Stimulated activated CD4-positive, alpha-beta T cell treated with anti-CD3 and anti-CD28 coated beads, Interleukin-15, amount 100 ng/mL, for 48 hours (primary cell): Measurements from ENCODE around the gene CNTNAP3.
"Not testable (repeated sequence)": the region's sequence is repeated elsewhere in the genome, so short reads cannot be mapped to it uniquely, and the experiment has no call there.

ENCODE experiments used
- DNase-seq, 2 donors: peaks; one replicate each; pipeline ENCODE4 v3.0.0-alpha.2; 2020; ENCODE audit warnings: low read depth in 2 of 2

Gene CNTNAP3

DNA sequence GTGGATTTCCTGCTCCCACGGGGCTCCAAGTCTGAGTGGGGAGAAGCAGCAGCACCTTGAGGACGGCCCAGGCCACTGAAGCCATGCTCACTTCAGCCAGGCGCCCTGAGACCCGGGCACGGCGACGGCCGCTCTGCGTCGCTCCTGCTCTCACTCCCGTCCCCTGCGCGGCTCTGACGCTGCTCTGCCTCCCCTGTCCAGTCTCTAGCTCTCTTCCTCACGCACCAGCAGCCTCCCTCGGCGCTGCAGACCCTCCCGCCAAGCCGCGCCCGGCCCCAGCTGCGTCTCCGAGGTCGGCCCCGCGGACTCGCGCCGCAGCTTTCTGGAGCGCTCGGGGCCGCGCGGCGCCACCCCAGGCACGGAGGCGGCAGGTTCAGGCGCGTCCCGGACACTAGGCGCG, at the start of gene CNTNAP3:
Gene CNTNAP3 (minus strand): TSS at position 188 of the 400 bp plus-strand sequence. CDS start 103 bp downstream, at position 85.
- not testable (repeated sequence) for DNase-seq

DNA sequence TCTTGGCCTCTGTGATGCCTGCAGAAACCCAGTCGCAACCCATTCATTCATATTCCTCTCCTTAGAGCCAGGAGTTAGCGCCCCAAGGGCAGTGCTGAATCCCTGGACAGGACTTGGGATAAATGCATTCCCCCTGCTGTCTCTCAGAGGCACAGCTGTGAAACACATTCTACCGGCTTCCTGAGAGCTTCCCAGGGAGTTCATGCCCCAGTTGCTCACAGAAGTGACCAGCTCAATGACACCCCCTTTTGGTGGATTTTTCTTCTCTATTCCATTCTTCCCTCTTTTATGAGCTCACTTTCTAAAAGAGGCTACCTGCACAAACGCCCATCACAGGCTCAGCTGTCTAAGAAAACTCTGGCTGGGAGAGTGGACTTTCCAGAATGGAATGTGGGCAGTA, 8.0 kb downstream of the CNTNAP3 start:
- not testable (repeated sequence) for DNase-seq

DNA sequence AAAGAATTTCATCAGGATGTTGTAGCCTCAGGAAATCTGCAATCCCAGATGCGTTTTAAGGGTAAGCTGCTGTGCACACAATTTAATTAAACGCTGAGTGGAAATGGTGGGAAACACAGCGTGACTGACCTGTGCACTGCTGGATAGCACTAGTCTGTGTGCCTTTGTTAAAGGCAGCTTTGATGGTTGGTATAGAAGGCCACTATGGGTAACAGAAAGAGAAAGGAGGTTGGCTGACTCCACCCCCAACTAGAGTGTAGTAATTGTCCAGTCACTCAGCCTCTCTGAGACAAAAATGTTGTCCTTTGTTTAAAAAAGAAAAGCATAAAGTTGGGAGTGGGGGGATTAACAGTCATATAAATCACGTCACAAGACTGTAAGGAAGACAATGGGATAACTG, 45.5 kb downstream of the CNTNAP3 start:
- DNase-seq = not testable (repeated sequence)

DNA sequence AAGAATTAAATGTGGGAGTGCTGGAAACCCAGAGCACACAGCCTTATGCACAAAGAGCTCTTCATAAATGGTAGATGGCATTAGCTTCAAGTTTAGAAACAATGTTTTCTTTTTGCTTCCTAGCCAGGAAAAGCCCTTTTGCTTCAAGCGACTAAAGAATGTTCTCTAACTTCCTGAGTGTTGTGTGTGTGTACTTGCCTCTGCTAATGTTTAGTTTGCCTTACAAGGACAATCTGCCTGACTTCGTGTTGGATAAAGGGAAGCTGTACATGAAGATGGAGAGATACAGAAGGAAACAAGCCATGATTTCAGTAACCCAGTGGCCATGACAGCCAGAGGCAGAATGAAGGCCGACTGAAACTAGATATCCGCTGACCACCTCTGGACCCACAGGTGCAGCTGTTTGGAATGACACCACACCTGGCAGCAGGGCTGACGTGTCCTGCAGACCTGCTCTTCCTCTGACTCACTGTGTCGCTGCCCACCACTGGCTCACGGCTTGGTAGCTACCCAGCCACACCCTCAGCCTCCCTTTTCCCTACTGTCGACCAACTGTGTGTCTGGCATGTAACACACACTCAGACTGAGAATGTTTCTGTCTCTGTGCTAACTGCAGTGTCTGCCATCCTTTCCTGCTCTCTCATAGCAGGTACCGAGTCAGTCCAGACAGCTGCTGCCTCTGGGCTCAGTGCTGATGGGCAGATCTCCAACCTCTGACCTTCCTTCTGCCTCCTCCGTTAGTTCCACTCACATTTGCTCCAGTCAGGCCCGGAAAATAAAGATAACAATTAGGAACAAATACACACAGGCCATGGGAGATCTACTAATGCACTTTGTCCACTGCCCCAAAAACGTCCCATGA, 55.6 kb downstream of the CNTNAP3 start:
- DNase-seq = not testable (repeated sequence)

DNA sequence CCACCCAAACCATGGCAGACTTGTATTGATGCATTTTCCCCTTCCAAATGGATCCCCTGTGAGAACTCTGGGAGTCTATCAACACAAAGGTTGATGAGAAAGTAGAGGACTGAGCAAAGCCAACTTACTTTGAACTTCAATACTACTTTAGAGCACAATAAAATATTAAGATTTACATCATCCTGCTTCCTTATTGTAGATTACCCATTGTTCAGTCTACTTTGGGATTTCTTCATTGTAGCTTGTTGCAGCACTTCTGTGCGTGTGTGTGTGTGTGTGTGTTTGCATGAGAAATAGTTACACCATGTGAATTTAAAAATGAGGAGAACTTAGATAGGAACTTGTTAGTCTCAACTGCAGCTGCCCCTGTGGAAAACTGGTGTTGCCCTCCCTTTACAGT, 72.0 kb downstream of the CNTNAP3 start:
- not testable (repeated sequence) for DNase-seq

DNA sequence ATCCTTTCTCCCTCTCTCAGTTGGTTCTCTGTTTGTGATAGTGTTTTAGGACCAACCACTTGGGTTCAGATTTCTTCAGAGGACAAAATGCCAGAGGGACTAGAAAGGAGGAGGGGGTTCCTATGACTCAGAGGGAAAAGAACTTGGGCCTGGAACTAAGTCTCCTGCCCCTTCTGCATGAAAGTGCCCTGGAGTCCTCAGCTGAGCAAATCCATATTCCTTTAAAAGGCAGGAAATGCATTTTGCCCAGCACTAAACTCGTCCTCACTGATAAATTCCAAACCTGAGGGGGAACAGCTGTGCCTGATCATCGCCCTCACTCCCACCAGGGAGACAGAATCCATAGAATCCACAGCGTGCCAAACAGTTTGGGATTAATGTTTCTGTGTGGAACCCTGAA, 78.2 kb downstream of the CNTNAP3 start:
- not testable (repeated sequence) for DNase-seq

DNA sequence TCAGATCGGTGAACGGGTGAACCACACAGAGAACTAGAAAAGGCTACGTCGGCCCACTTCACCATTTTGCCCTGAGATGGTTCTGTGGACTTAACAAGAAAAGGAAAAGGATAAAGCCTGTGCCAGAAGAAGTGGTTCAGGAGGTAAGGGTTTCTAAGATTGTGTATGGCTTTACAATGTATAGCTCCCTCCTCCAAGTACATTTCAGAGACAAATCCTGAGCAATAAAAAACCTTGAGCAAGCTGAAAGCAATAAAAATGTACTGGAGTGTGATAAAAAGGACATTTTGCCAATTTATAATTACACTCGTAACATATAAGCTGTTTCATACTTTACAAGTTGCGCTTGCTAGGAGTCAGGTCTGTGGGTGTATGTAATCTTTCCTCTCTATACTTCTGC, 81.3 kb downstream of the CNTNAP3 start:
- DNase-seq = not testable (repeated sequence)

DNA sequence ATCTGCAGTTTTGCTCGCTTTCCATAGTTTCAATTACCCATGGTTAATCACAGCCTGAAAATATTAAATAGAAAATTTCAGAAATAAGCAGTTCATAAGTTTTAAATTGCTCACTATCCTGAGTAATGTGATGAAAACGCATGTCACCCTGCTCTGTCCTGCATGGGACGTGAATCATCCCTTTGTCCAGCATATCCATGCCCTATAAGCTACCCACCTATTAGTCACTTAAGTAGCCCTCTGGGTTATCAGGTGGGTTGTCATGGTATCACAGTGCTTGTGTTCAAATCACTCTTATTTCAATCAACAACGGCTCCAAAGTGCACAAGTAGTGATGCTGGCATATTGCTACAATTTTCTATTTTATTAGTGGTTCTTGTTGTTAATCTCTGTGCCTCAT, 82.1 kb downstream of the CNTNAP3 start:
- not testable (repeated sequence) for DNase-seq

DNA sequence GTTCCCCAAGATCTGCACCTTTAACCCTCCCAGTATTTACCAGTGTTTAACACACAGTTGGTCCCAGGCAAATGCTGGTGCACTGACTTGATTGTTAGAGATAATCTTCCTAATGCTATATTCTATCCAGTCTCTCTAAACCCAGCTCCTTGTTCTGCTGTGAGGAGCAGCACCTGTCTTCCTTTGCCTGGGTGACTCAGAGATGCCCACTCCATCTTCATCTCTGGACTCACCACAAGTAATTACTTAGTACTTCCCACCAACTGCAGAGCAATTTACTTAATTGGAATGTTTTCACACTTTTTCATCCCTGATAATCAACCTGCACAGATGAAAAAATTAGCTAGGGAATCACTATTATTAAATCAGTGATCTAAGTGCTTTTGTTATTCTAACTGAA, 87.6 kb downstream of the CNTNAP3 start:
- not testable (repeated sequence) for DNase-seq

DNA sequence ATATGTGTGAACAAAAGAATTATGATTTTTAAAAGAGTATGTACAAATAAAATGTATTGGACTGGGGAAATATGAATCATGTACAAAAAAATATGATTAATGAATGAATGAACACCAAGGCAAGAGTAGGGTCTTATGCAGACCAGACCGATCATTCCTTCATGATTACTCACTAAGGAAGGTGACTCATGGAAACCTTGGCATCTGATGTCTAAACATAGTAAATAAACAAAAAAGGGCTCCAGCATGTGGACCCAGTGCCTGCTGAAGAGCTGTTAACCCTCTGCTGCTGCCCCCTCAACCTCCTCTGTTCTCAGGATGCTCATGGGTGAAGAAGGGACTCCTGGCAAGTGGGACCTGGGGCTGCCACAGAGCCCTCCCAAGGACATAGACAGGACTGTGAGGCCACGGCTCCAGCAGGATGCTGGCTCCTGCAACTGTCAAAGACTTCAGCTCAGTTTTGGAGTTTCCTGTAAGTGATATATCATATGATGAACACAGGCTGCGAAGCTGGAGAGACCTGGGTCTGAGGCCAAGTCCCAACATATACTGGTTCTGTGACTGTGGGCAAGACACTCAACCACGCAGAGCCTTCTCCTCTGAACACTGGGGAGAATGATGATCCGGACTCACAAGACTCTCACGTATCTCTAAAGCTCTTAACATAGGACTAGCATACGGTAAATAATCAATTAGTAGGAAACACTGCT, 89.8 kb downstream of the CNTNAP3 start:
- DNase-seq = not testable (repeated sequence)

DNA sequence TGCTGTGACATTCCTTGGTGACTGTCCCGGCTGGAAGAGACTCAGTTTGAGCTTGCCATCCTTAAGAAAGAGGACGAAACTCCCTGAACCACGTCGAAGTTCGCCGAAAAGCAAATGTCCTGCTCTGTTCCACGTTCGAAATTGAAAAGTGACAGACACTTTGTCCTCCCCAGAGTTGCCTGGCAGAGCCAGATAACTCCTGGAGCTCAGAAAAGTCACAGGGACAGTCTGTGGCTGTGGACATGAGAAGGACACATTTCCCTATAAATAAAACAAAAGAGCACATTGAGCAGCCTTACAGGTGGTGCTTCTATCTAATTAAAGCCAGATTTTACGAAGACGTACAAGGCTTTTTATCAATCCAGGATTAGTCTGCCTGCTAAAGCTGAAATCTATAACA, 116.6 kb downstream of the CNTNAP3 start:
- not testable (repeated sequence) for DNase-seq

DNA sequence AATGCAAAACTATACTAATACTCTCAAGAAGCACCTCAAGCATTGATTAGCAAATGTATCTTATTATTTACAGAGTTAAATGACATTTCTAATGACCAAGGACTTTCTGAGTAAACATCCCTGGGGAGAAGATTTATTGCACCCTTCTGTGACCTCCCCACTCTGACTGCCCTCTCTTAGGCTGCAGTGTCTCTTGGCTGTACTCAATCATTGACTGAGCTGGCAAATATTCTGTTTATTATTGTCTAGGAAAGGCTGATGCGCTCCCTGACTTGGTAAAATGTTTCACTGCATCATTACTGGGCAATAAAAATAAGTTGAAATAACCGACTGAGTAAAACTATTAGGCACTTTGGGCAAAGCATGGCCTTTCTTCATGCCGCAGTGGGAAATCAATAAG, 130.3 kb downstream of the CNTNAP3 start:
- DNase-seq = not testable (repeated sequence)

DNA sequence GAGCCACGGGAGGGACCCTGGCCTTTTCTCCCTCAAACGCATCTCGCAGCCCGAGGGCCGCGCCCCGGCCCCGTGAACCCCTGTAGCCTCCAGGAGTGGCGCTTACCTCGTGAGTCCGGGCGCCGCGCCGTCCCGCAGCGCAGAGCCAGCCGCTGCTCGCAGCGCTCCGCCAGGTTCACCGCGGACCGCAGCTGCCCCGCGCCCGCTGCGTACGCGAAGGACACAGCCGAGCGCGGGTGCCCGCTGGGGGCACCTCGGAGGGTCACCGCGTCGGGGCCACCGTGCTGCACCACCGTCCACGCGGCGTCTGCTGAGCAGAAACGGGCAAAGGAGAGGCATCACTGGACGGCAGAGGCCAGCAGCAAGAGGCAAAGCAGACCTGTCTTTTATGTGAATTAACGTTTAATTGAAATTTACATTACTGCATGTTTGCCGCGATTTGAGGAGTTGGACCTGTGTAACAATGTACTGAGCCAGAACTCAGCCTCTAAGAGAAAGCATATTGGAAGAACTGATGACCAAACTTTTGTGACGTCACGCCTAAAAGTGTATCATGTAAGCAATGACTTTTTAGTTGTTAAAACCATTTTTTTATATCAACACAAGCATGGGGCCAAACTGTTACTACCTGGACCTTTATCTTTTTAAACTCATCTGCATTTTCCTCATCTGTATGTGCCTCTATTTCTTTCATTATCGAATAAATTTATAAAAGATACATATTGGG, 155.0 kb downstream of the CNTNAP3 start:
- not testable (repeated sequence) for DNase-seq

DNA sequence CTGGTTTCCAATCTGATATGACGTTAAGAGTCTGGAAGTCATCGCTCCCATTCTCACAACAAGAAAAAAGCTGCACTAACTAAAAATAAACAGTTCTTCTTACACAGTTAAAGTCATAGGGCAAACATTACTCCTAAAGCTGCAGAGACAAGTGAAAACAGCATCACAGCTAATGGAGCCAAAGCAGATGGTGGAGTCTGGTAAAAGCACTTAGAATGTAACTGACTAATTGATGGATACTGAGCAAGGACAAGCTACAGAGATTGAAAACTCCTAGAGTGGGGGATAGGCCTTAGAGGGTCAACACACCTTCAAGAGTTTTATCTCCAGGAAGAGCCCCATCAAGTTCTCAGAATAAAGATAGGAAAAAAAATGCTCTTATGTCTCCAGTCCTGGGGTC, 166.6 kb downstream of the CNTNAP3 start:
- not testable (repeated sequence) for DNase-seq

DNA sequence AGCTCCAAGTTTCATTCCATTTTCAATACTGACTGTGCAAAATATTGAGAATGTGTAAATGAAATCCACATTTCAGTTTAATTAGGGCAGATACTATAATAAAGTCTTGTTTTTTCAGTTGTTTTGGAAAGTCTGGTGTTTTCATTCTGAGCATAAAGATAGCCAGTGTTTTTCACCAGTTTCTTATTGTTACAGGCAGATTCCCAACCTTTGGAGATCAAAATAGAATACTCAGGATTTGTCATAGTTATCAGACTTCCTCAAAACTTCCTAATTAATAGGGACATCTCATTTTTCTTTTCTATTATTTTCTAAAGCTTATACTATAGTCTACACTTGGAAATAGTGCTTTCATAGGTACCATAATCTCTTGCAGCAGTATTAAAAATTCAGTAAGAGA, 176.2 kb downstream of the CNTNAP3 start:
- not testable (repeated sequence) for DNase-seq

DNA sequence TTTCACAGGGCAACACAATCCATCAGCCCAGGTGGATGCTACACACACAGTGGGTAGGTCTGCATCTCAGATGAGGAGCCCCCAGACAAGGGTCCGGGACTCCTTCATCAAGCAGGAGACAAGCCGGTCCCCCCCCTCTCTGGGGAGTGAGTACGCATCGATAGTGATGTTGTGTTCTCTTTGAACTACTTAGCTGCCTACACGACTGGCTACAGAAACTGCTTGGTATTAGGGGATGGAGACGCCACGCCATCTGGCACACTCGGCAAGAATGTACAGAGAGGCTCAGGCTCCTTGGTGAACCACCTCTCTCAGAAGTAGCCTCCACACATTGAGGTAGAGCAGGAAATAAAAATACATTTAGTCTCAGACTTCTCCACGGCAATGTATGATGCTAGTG, 179.8 kb downstream of the CNTNAP3 start:
- no peak for DNase-seq

DNA sequence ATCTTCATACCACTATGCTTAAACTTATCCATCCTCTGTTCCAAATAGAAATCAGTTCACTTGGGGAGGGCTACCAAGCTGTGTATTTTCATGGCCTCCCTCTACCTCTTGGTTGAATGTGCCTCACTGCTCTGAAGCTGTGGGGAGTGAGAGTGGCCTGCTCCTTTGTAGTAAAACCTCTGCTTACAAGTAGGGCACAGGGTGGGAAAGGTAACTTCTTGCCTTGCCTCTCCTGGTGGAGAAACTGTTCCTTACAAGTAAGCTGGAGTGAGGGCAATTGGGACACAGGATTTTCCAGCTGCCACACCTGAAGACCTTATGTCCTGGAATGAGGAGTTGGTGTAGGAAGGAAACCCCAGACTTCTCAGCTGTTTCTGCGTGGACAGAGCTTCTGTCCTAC, 190.8 kb downstream of the CNTNAP3 start:
- DNase-seq = not testable (repeated sequence)

DNA sequence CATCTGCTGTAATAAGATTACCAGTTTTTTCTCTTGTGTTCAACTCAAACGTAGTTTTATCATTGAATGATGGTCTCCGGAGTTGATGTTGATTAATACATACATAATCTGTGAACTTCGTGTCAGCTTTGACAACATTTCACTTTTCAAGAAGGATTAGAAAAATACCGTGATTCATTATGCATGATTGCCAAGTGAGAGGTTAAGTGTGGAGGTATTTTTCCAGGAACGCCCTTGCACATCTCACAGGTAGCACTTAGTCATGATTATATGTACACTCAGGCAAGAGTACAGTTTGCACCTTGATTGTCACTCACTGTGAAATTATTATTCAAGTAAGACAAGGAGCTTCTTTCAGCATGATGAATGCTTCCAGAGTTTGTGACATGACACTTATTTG, 202.7 kb downstream of the CNTNAP3 start:
- DNase-seq = not testable (repeated sequence)

DNA sequence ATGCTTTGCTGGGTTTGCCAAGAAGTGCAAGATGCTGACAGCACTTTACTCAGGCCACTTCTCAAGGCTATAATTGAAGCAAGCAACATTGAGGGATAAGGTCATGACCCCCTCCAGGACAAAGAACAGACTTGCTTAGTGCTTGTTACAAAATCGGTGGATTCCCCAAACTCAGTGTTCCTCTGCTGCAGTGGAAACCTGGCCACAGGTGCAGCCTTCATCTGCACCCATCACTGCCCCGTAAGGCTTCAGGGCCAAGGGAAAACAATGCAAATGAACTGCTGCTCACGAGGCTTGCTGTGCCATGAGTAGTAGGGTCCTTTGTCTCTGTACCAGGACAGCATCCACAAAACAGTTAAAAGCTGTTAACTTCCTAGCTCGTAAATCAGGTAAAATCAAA, 205.4 kb downstream of the CNTNAP3 start:
- DNase-seq = not testable (repeated sequence)

DNA sequence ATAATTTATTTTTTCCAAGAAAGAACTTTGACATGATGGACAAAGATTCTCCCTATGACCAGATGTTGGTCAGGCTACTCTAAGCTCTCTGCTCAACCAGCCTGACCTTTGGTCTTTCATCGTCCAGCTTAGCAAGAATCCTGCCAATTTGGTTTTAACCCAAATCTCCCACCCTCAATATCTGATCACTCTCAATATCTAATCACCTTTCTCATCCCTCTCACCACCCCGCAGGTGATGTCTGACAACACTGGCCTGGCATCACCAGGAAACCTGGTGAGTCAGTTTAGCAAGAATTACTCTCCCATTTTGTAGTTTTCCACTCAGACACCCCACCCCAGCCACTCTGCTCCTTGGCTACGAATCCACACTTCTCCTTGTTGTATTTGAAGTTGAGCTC, 207.9 kb downstream of the CNTNAP3 start:
- not testable (repeated sequence) for DNase-seq

DNA sequence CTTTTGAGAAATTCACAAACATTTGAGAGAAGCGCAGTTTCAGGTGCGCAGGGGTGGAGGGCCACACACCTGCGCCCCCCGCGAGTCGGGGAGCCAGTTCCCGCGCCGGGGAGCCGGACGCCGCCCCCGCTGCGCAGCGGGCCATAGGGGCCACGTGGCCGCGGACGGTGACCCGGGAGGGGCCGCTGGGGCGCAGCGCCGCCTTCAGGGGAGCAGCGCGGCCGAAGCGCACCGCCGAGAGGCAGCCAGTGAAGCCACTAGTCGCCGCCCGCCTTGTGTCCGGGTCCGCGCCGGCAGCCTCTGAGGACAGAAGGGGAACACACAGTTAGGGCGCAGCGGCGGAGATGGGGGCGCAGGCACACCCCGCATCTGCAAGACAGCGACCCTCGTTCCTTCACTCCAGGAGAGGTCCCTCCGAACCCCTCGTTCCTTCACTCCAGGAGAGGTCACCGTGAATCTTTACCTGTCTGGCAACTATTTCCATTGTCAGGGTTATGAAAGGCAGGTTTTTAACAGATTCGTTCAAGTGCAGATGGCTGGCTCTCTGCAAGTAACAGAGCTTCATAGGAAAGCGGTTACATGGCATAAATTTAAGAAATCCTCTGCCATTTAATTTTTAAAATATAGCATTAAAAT, 209.2 kb downstream of the CNTNAP3 start:
- not testable (repeated sequence) for DNase-seq

DNA sequence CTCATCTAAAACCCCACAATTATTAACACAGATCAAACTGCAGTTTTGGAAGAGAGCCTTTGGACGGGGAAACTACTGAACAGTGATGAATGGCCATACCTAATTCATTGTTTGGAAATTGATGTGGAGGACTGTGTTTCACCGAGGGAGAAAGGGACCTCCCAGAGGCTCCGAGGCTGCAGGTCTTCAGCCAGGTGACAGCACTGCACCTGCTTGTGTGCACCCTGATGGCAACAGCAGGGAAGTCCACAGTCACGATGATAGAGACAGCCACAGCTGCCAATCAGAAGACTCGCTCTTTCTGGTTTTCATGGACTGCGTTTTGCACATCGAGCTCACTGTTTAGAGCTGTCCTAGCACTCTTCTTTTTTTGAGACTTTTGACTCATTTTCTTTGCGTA, 214.4 kb downstream of the CNTNAP3 start:
- DNase-seq = not testable (repeated sequence)
